GM21381 (cell line): ENCODE measurements around the gene BARD1.

Experiments used
- ATAC-seq: cut with Tn5 transposase; IDR thresholded peaks from one replicate; pipeline ENCODE4 v1.9.1; 2021; ENCODE audit warnings: mild to moderate bottlenecking, moderate library complexity; ENCODE audit not compliant: unreplicated experiment

Gene BARD1

DNA sequence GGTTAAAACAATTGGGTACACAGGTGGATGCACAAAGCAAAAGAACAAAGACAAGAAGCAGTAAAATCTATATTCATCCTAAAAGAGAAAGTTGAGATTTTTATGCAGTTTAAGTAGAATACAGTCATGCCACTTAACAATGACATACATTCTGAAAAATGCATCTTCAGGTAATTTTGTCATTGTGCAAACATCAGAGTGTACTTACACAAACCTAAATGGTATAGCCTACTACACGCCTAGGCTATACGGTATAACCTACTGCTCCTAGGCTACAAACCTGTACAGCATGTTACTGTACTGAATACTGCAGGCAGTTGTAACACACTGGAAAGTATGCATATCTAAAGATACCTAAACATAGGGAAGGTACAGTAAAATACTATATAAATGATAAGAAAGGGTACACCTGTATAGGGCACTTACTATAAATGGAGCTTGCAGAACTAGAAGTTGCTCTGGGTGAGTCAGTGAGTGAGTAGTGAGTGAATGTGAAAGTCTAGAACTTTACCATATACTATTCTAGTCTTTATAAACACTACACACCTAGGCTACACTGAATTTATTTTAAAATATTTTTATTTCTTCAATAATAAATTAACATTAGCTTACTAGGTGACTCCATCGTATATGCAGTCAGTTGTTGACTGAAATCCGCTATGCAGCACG, 132.9 kb downstream of the BARD1 start:
- no peak for ATAC-seq
